B cell (primary cell): ENCODE measurements around the gene TGFBR3. TPM values are rescaled to one million over a fixed set of nuclear protein-coding genes. Genes with fewer than 3 reads are reported as not detected.

Experiments used
- ATAC-seq: fragments of 200-7000 bp; cut with Tn5 transposase; one replicate; pipeline ENCODE4 v1.10.0; 2021; ENCODE audit warnings: low read depth, mild to moderate bottlenecking, moderate number of reproducible peaks, moderate library complexity
- CTCF ChIA-PET: fragments of 350-600 bp; sonication (Branson Sonifier 250); formaldehyde crosslinking; loops from one replicate; lab custom pipeline; 2021; ENCODE audit warnings: antibody characterized with exemption, inconsistent platforms; lab: Charles Lee
- POLR2A ChIA-PET: fragments of 350-600 bp; sonication (Branson Sonifier 250); formaldehyde crosslinking; loops from one replicate; lab custom pipeline; 2021; ENCODE audit warnings: antibody characterized with exemption; lab: Charles Lee
- DNase-seq: peaks from one replicate; pipeline ENCODE4 v3.0.0; 2013
- H2AFZ ChIP-seq: 2 replicates; pipeline ENCODE4 v1.6.1; 2012; ENCODE audit warnings: mild to moderate bottlenecking, low read depth, low read length; ENCODE audit not compliant: insufficient read depth, poor library complexity, severe bottlenecking
- H3K27ac ChIP-seq, 2 donors: 1 replicate in 1 of 2; 2 replicates in 1 of 2; pipeline ENCODE4 v1.5.1; 2012 to 2013; ENCODE audit warnings: low read length in 2 of 2, mild to moderate bottlenecking in 2 of 2, moderate library complexity in 1 of 2
- H3K27me3 ChIP-seq, 4 experiments: fragments of 200-600 bp in 1 of 4; sonication (generic) in 1 of 4; replicated peaks in 1 of 4; 1 replicate in 2 of 4; 2 replicates in 2 of 4; pipeline versions ENCODE4 v1.6.1 to v1.7.0; 2013 to 2016; ENCODE audit warnings: low read length in 3 of 4, mild to moderate bottlenecking in 2 of 4, mixed read lengths in 1 of 4, moderate library complexity in 1 of 4; ENCODE audit not compliant: insufficient read depth in 4 of 4, control insufficient read depth in 3 of 4; ENCODE audit errors: control extremely low read depth in 1 of 4
- H3K36me3 ChIP-seq, 2 experiments: replicated peaks in 1 of 2; 1 replicate in 1 of 2; 2 replicates in 1 of 2; pipeline versions ENCODE4 v1.6.1 to v1.7.1; 2013; ENCODE audit warnings: low read length in 1 of 2; ENCODE audit not compliant: insufficient read depth in 2 of 2, control insufficient read depth in 1 of 2; ENCODE audit errors: control extremely low read depth in 1 of 2, extremely low read depth in 1 of 2
- H3K4me1 ChIP-seq, 2 donors: fragments of 200-600 bp in 1 of 2; sonication (generic) in 1 of 2; 1 replicate in 1 of 2; 2 replicates in 1 of 2; pipeline versions ENCODE4 v1.5.1 to v1.6.1; 2013 to 2017; ENCODE audit warnings: low read length in 2 of 2; ENCODE audit not compliant: control insufficient read depth in 2 of 2, insufficient read depth in 2 of 2
- H3K4me2 ChIP-seq: replicated peaks from 2 replicates; pipeline ENCODE3; 2012; ENCODE audit warnings: mild to moderate bottlenecking, low read depth, low read length; ENCODE audit not compliant: poor library complexity, severe bottlenecking
- H3K4me3 ChIP-seq, 5 experiments: fragments of 200-600 bp in 1 of 5; sonication (generic) in 1 of 5; 1 replicate in 3 of 5; 2 replicates in 2 of 5; pipeline versions ENCODE4 v1.5.1 to v1.7.0; 2011 to 2016; ENCODE audit warnings: low read length in 4 of 5, mild to moderate bottlenecking in 4 of 5, low read depth in 2 of 5, control low read depth in 1 of 5, moderate library complexity in 1 of 5; ENCODE audit not compliant: insufficient read depth in 1 of 5; ENCODE audit errors: control extremely low read depth in 1 of 5, extremely low read depth in 1 of 5
- H3K79me2 ChIP-seq: fragments of 200-600 bp; sonication (generic); one replicate; pipeline ENCODE4 v1.6.0; 2016; ENCODE audit warnings: low read length; ENCODE audit not compliant: control insufficient read depth, insufficient read depth
- H3K9ac ChIP-seq: fragments of 200-600 bp; sonication (generic); 2 replicates; pipeline ENCODE4 v1.6.1; 2017; ENCODE audit warnings: mild to moderate bottlenecking, low read length, moderate library complexity
- H3K9me3 ChIP-seq, 3 donors: one replicate each; pipeline versions ENCODE4 v1.6.1 to v1.7.1; 2013; ENCODE audit warnings: low read length in 2 of 3; ENCODE audit not compliant: control insufficient read depth in 2 of 3, insufficient read depth in 1 of 3; ENCODE audit errors: control extremely low read depth in 1 of 3
- H4K20me1 ChIP-seq: 2 replicates; pipeline ENCODE4 v1.6.0; 2012; ENCODE audit warnings: mild to moderate bottlenecking, low read length; ENCODE audit not compliant: insufficient read depth, control insufficient read depth, poor library complexity, severe bottlenecking
- H3K27ac Mint-ChIP-seq: one replicate; pipeline ENCODE4 v1.8.0; 2021; ENCODE audit warnings: mixed read lengths
- H3K27me3 Mint-ChIP-seq: one replicate; pipeline ENCODE4 v1.8.0; 2021; ENCODE audit warnings: mixed read lengths
- H3K4me1 Mint-ChIP-seq: one replicate; pipeline ENCODE4 v1.8.0; 2021; ENCODE audit warnings: mixed read lengths
- H3K4me3 Mint-ChIP-seq: one replicate; pipeline ENCODE4 v1.8.0; 2021; ENCODE audit warnings: mixed read lengths
- H3K9me3 Mint-ChIP-seq: one replicate; pipeline ENCODE4 v1.8.0; 2022; ENCODE audit warnings: mixed read lengths; ENCODE audit not compliant: insufficient read depth
- EZH2 ChIP-seq: IDR thresholded peaks from 2 replicates; pipeline ENCODE4 v1.6.1; 2012; ENCODE audit warnings: borderline replicate concordance, low read depth, mild to moderate bottlenecking, moderate library complexity, low read length; ENCODE audit not compliant: insufficient read depth, poor library complexity, severe bottlenecking
- WGBS: methylation state at CpG from one replicate; pipeline ENCODE4 v1.1.5; 2013; ENCODE audit warnings: missing lambda C conversion rate; ENCODE audit not compliant: insufficient coverage; 5-methylcytosine and 5-hydroxymethylcytosine counted together
- intact Hi-C: fragments of 100-400 bp; cut with micrococcal nuclease; formaldehyde crosslinking; loops from one replicate; pipeline ENCODE4 v1.10.0; 2022
- polyA plus RNA-seq: library from polyadenylated mRNA; depleted of rRNA; stranded (reverse); fragments of >200 nt; gene quantifications from 2 replicates; pipeline ENCODE4 v1.2.3, GENCODE V29; 2012
- total RNA-seq, 2 donors: library from RNA; stranded (reverse); fragments of 120-200 nt in 1 of 2; gene quantifications; 1 replicate in 1 of 2; 2 replicates in 1 of 2; pipeline versions ENCODE4 v1.2.3 to v1.2.4, GENCODE V29; 2013 to 2022
- TF ChIP-seq, protein P1 (sequence below): fragments of 200-600 bp; IDR thresholded peaks from one replicate; pipeline ENCODE4 v1.8.0; 2022; ENCODE audit warnings: antibody characterized with exemption, mild to moderate bottlenecking

Gene TGFBR3
- total and polyA plus RNA-seq, 2 donors (not counting 1 experiment from before 2014, with no cell fraction given): 0.10 to 0.12 TPM

DNA sequence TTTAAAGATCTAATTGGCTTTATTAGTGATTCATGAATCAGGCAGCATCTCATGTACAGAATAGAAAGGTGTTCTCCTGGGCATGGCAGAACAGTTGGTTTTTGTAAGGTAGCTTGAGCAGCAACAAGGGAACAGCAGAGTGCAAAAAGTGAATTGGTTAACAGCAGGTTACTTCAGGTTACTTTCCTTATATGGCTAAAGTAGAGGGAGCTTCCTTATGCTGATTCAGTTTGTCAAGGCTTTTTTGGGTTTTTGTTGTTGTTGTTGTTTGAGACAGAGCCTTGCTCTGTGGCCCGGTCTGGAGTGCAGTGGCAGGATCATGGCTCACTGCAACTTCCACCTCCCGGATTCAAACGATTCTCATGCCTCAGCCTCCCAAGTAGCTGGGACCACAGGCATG is 252.5 kb downstream of the TGFBR3 start:
- 94% methylated on average over 3 of the region's 3 CpGs for WGBS
- DNase-seq (no peak), ATAC-seq (no peak)
- POLR2A ChIA-PET: no interaction called here
- no peak overlapping the region for H3K27ac ChIP-seq
- H2AFZ ChIP-seq: no peak overlapping the region
- Mint-ChIP-seq H3K9me3 (peaks cover 2% of the 10 kb centered on the region), H3K4me1 (no peaks in the 10 kb centered on the region), H3K27ac (no peak overlapping the region), H3K4me3 (no peak overlapping the region), H3K27me3 (no peaks in the 10 kb centered on the region)
- no peaks in the 10 kb centered on the region for H3K36me3 ChIP-seq
- no peaks in the 10 kb centered on the region for H4K20me1 ChIP-seq
- intact Hi-C loops: no loop called here
- no peaks in the 10 kb centered on the region for H3K4me1 ChIP-seq
- H3K9me3 ChIP-seq: peaks cover 0 to 2% (median 2%) of the 10 kb centered on the region in 3 donors
- TF ChIP-seq, protein P1, sequence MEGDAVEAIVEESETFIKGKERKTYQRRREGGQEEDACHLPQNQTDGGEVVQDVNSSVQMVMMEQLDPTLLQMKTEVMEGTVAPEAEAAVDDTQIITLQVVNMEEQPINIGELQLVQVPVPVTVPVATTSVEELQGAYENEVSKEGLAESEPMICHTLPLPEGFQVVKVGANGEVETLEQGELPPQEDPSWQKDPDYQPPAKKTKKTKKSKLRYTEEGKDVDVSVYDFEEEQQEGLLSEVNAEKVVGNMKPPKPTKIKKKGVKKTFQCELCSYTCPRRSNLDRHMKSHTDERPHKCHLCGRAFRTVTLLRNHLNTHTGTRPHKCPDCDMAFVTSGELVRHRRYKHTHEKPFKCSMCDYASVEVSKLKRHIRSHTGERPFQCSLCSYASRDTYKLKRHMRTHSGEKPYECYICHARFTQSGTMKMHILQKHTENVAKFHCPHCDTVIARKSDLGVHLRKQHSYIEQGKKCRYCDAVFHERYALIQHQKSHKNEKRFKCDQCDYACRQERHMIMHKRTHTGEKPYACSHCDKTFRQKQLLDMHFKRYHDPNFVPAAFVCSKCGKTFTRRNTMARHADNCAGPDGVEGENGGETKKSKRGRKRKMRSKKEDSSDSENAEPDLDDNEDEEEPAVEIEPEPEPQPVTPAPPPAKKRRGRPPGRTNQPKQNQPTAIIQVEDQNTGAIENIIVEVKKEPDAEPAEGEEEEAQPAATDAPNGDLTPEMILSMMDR: no peak
- TF ChIP-seq EZH2: no peak
- CTCF ChIA-PET: no interaction called here
- no peak overlapping the region for H3K4me2 ChIP-seq
- no peak overlapping the region for H3K4me3 ChIP-seq
- no peaks in the 10 kb centered on the region for H3K27me3 ChIP-seq
- no peaks in the 10 kb centered on the region for H3K79me2 ChIP-seq
- no peak overlapping the region for H3K9ac ChIP-seq

- no peak overlapping the region for H2AFZ ChIP-seq
- Mint-ChIP-seq H3K9me3 (peaks cover 2% of the 10 kb centered on the region), H3K27me3 (no peaks in the 10 kb centered on the region), H3K27ac (no peak overlapping the region), H3K4me3 (no peak overlapping the region), H3K4me1 (no peaks in the 10 kb centered on the region)
- ATAC-seq: no peak
- H3K27ac ChIP-seq: no peak overlapping the region
- no peak overlapping the region for H3K4me3 ChIP-seq
- ChIA-PET CTCF (no interaction called here), POLR2A (no interaction called here)
- TF ChIP-seq, protein P1: no peak
- no peak for TF ChIP-seq EZH2
- no peaks in the 10 kb centered on the region for H3K36me3 ChIP-seq
- H3K79me2 ChIP-seq: no peaks in the 10 kb centered on the region
- no peaks in the 10 kb centered on the region for H4K20me1 ChIP-seq
- peaks cover 0 to 2% (median 2%) of the 10 kb centered on the region in 3 donors for H3K9me3 ChIP-seq
- intact Hi-C loops: no loop called here
- no peak for DNase-seq
- WGBS: 86% methylated on average over 4 of the region's 4 CpGs
- no peak overlapping the region for H3K4me2 ChIP-seq
- H3K9ac ChIP-seq: no peak overlapping the region
- H3K27me3 ChIP-seq: no peaks in the 10 kb centered on the region
- H3K4me1 ChIP-seq: no peaks in the 10 kb centered on the region
Measured at GRCh38 chr1:91631718-91632330, 254.1 kb downstream of the TGFBR3 start.
